Activated CD4-positive, alpha-beta memory T cell treated with anti-CD3 and anti-CD28 coated beads, Interleukin-2, amount 10 ng/mL, durations not matched to agents 7 days and 5 days (primary cell): Measurements from ENCODE around the gene DENND5A. TPM values are rescaled to one million over a fixed set of nuclear protein-coding genes. Genes with fewer than 3 reads are reported as not detected.
"Not testable (repeated sequence)": the region's sequence is repeated elsewhere in the genome, so short reads cannot be mapped to it uniquely, and the experiment has no call there.

Experiments used
- CTCF ChIA-PET: fragments of 350-600 bp; sonication (Branson Sonifier 250); formaldehyde crosslinking; loops from one replicate; lab custom pipeline; 2021; ENCODE audit warnings: antibody characterized with exemption, inconsistent platforms; lab: Charles Lee
- POLR2A ChIA-PET: fragments of 350-600 bp; sonication (Branson Sonifier 250); formaldehyde crosslinking; loops from one replicate; lab custom pipeline; 2021; ENCODE audit warnings: antibody characterized with exemption; lab: Charles Lee
- DNase-seq: peaks from one replicate; pipeline ENCODE4 v3.0.0-alpha.2; 2020
- H3K27ac Mint-ChIP-seq: one replicate; pipeline ENCODE4 v1.8.0; 2021; ENCODE audit warnings: mild to moderate bottlenecking, mixed read lengths
- H3K27me3 Mint-ChIP-seq: one replicate; pipeline ENCODE4 v1.8.0; 2021; ENCODE audit warnings: mixed read lengths
- H3K36me3 Mint-ChIP-seq: one replicate; pipeline ENCODE4 v1.8.0; 2021; ENCODE audit warnings: low read depth, mixed read lengths
- H3K4me1 Mint-ChIP-seq: one replicate; pipeline ENCODE4 v1.8.0; 2021; ENCODE audit warnings: mixed read lengths
- H3K4me3 Mint-ChIP-seq: one replicate; pipeline ENCODE4 v1.8.0; 2021; ENCODE audit warnings: mild to moderate bottlenecking, mixed read lengths
- H3K9me3 Mint-ChIP-seq: one replicate; pipeline ENCODE4 v1.8.0; 2021; ENCODE audit warnings: mixed read lengths
- total RNA-seq, 2 experiments: library from RNA; stranded (reverse); gene quantifications; one replicate each; pipeline ENCODE4 v1.2.3, GENCODE V29; 2021

The DENND5A gene
- total RNA-seq, 2 experiments from 2014 or later: 11.6 to 13.7 TPM

GRCh38 chr11:9207229-9207628 lies 57.9 kb downstream of the DENND5A start:
- ChIA-PET CTCF (no interaction called here), POLR2A (interaction anchor here (0.6 to 1.1 kb wide), 2 partner anchors 156 to 185 kb away, joined by 3 read pairs; no protein-coding TSS in a partner anchor)
- Mint-ChIP-seq H3K27me3 (no peaks in the 10 kb centered on the region), H3K27ac (no peak overlapping the region), H3K4me3 (no peak overlapping the region), H3K9me3 (no peaks in the 10 kb centered on the region), H3K36me3 (no peaks in the 10 kb centered on the region), H3K4me1 (peaks cover 41% of the 10 kb centered on the region)
- no peak for DNase-seq

GRCh38 chr11:9206496-9206895 lies 58.7 kb downstream of the DENND5A start:
- ChIA-PET CTCF (interaction anchor here (0.5 kb wide), 1 partner anchor 62 kb away, joined by 3 read pairs; no protein-coding TSS in a partner anchor), POLR2A (no interaction called here)
- no peak for DNase-seq
- no peaks in the 10 kb centered on the region for H3K9me3 Mint-ChIP-seq
- no peak overlapping the region for H3K27ac Mint-ChIP-seq
- H3K4me1 Mint-ChIP-seq: peaks cover 41% of the 10 kb centered on the region
- H3K27me3 Mint-ChIP-seq: no peaks in the 10 kb centered on the region
- H3K36me3 Mint-ChIP-seq: no peaks in the 10 kb centered on the region
- H3K4me3 Mint-ChIP-seq: no peak overlapping the region

DNA sequence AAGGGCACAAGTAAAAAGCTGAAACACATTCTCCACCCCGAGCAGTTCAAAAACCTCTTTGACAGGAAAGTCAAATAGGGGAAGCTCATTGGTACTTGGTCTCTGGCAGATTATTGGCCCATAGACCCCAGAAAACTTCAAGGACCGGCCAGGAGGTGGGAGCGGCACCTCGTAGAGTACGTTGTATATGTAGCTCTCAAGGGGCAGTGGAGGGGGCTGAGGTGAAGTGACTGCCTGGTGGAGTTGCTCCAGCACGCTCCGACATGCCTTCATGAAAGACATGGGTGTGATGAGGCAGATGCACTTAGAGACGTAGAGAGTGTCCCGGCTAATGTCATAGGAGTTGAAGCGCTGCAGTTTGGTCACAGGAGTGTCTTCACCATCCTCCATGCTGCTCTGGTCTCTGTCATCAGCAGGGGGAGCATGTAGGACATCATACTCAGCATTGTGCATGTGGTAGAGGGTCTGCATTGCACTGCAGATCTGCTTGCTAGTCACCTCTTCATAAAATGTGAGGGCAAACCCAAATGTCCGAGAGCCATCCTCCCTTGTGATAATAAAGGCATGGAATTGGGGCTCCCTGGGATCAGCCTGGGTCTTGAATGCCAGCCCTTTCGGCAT lies 61.3 kb downstream of the DENND5A start:
- H3K27ac Mint-ChIP-seq: no peak overlapping the region
- no peaks in the 10 kb centered on the region for H3K9me3 Mint-ChIP-seq
- peaks cover 18% of the 10 kb centered on the region for H3K4me1 Mint-ChIP-seq
- H3K27me3 Mint-ChIP-seq: no peaks in the 10 kb centered on the region
- CTCF ChIA-PET: interaction anchor here (0.9 to 1.0 kb wide), 2 partner anchors 10 to 66 kb away, joined by 3 to 6 read pairs; no protein-coding TSS in a partner anchor
- no peak overlapping the region for H3K4me3 Mint-ChIP-seq
- no peak for DNase-seq
- POLR2A ChIA-PET: interaction anchor here (1.6 kb wide), 1 partner anchor 61 kb away, joined by 3 read pairs; no protein-coding TSS in a partner anchor
- H3K36me3 Mint-ChIP-seq: no peaks in the 10 kb centered on the region

DNA sequence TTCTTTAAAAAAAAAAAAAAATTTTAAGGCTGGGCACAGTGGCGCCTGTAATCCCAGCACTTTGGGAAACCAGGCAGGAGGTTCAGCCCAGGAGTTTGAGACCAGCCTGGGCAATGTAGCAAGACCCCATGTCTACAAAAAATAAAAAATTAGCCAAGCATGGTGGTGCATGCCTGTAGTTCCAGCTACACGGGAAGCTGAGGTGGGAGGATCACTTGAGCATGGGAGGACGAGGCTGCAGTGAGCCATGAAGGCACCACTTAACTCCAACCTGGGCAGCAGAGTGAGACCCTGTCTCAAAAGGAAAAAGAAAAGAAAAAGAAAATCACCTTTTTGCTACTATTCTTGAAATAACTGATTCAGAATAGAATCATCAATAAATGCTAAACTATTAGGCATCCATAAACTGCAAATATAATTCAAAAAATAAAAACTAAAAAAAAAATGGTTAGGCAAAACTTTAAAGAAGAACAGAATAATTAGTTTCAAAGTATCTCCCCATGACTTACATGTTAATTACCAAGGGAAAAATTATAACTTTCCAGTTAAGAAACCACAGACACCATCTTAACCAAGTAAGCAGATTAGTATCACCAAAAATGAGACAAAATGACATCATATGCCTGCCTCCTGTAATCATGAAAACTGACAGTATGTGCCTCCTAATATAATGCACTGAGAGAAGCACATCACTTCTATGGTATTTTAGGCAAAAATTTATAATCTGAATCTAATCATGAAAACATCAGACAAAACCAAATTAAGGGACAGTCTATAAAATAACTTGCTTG lies 63.6 kb downstream of the DENND5A start:
- CTCF ChIA-PET: no interaction called here

GRCh38 chr11:9200471-9200870 lies 64.7 kb downstream of the DENND5A start:
- Mint-ChIP-seq H3K4me3 (no peak overlapping the region), H3K27ac (no peak overlapping the region), H3K4me1 (peaks cover 11% of the 10 kb centered on the region), H3K36me3 (no peaks in the 10 kb centered on the region), H3K27me3 (no peaks in the 10 kb centered on the region), H3K9me3 (no peaks in the 10 kb centered on the region)
- POLR2A ChIA-PET: interaction anchor here (1.2 kb wide), 1 partner anchor 8 kb away, joined by 3 read pairs; no protein-coding TSS in a partner anchor
- CTCF ChIA-PET: interaction anchor here (1.3 kb wide), 2 partner anchors 9 to 63 kb away, joined by 3 read pairs; no protein-coding TSS in a partner anchor
- DNase-seq: no peak

More for the DNA sequence above, 63.6 kb downstream of the DENND5A start:
- no peaks in the 10 kb centered on the region for H3K27me3 Mint-ChIP-seq
- no peak overlapping the region for H3K27ac Mint-ChIP-seq
- POLR2A ChIA-PET: no interaction called here
- no peak overlapping the region for H3K4me3 Mint-ChIP-seq
- H3K4me1 Mint-ChIP-seq: peaks cover 11% of the 10 kb centered on the region
- no peak for DNase-seq
- no peaks in the 10 kb centered on the region for H3K36me3 Mint-ChIP-seq
- no peaks in the 10 kb centered on the region for H3K9me3 Mint-ChIP-seq

- Mint-ChIP-seq H3K4me3 (no peak overlapping the region), H3K27ac (no peak overlapping the region), H3K36me3 (peaks cover 13% of the 10 kb centered on the region), H3K4me1 (no peaks in the 10 kb centered on the region), H3K27me3 (no peaks in the 10 kb centered on the region), H3K9me3 (peaks cover 5% of the 10 kb centered on the region)
- DNase-seq: no peak
- POLR2A ChIA-PET: no interaction called here
- CTCF ChIA-PET: no interaction called here
These were observed 71.8 kb downstream of the DENND5A start for GRCh38 chr11:9193316-9193715.

DNA sequence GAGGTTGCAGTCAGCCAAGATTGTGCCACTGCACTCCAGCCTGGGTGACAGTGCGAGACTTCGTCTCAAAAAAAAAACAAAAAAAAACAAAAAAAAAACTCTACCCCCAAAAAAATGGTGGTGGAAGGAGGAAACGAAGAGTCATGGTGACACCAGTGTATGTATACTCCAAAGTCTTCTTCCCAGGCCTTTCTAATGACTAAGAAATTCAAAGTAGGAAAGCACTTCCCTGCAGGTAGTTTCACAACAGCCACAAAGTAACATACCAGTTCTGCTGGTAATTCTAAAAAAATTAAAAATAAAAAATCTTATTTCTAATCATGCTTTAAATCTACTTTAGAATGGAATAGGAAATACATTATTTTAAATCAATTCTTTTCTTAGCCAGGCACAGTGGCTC lies 72.6 kb downstream of the DENND5A start:
- CTCF ChIA-PET: no interaction called here
- Mint-ChIP-seq H3K36me3 (peaks cover 18% of the 10 kb centered on the region), H3K4me3 (no peak overlapping the region)

GRCh38 chr11:9190326-9191016 lies 74.7 kb downstream of the DENND5A start:
- DNase-seq, H3K4me3 Mint-ChIP-seq, H3K27ac Mint-ChIP-seq, H3K27me3 Mint-ChIP-seq, H3K9me3 Mint-ChIP-seq, H3K4me1 Mint-ChIP-seq, POLR2A ChIA-PET: not testable (repeated sequence)
- peaks cover 18% of the 10 kb centered on the region for H3K36me3 Mint-ChIP-seq
- CTCF ChIA-PET: interaction anchor here (1.7 kb wide), 1 partner anchor 316 kb away, joined by 5 read pairs; no protein-coding TSS in a partner anchor

More for the DNA sequence above, 72.6 kb downstream of the DENND5A start:
- POLR2A ChIA-PET: no interaction called here
- no peak overlapping the region for H3K27ac Mint-ChIP-seq
- H3K27me3 Mint-ChIP-seq: no peaks in the 10 kb centered on the region
- no peak for DNase-seq
- no peaks in the 10 kb centered on the region for H3K4me1 Mint-ChIP-seq
- peaks cover 5% of the 10 kb centered on the region for H3K9me3 Mint-ChIP-seq

DNA sequence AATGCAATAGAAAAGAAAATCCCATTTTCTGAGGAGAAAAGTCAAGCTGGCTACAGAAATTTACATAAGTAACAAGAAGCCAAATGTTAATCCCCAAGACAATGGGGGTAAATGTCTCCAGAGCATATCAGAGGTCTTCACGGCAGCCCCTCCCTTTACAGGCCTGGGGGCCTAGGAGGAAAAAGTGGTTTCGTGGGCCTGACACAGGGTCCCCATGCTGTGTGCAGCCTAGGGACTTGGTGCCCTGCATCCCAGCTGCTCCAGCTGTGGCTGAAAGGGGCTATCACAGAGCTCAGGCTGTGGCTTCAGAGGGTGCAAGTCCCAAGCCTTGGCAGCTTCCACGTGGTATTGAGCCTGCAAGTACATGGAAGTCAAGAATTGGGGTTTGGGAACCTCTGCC lies 76.3 kb downstream of the DENND5A start:
- H3K27ac Mint-ChIP-seq, H3K9me3 Mint-ChIP-seq, DNase-seq, H3K4me3 Mint-ChIP-seq, CTCF ChIA-PET, H3K4me1 Mint-ChIP-seq, POLR2A ChIA-PET, H3K27me3 Mint-ChIP-seq: not testable (repeated sequence)
- peaks cover 18% of the 10 kb centered on the region for H3K36me3 Mint-ChIP-seq

DNA sequence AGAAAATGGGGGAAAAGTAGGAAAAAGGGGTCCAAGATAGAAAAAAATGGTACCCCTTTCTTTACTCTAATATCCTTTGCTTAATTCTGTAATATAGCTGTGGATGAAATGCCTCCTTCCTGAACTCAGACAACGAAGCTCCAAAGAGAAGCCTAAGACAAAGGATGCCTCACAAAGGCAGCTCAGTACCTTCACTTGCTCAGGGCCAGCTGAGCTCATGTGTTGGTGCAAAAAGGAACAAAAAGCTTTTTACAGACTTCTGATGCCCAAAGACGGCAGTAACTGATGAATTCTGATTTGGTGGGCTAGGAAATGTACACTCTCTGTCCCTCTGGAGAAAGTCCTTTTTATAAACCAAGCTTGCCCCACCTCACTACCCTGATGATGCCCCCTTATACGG lies 77.5 kb downstream of the DENND5A start:
- Mint-ChIP-seq H3K4me1 (no peaks in the 10 kb centered on the region), H3K27ac (no peak overlapping the region), H3K36me3 (peaks cover 14% of the 10 kb centered on the region), H3K9me3 (peaks cover 5% of the 10 kb centered on the region), H3K27me3 (no peaks in the 10 kb centered on the region), H3K4me3 (no peak overlapping the region)
- CTCF ChIA-PET: interaction anchor here (0.7 kb wide), 1 partner anchor 347 kb away, joined by 3 read pairs; no protein-coding TSS in a partner anchor
- no peak for DNase-seq
- POLR2A ChIA-PET: no interaction called here

- Mint-ChIP-seq H3K36me3 (peaks cover 9% of the 10 kb centered on the region), H3K9me3 (no peaks in the 10 kb centered on the region), H3K27ac (no peak overlapping the region), H3K27me3 (no peaks in the 10 kb centered on the region), H3K4me1 (peaks cover 2% of the 10 kb centered on the region), H3K4me3 (no peak overlapping the region)
- POLR2A ChIA-PET: no interaction called here
- CTCF ChIA-PET: no interaction called here
- DNase-seq: no peak
These were observed 80.6 kb downstream of the DENND5A start for GRCh38 chr11:9184516-9184915.

DNA sequence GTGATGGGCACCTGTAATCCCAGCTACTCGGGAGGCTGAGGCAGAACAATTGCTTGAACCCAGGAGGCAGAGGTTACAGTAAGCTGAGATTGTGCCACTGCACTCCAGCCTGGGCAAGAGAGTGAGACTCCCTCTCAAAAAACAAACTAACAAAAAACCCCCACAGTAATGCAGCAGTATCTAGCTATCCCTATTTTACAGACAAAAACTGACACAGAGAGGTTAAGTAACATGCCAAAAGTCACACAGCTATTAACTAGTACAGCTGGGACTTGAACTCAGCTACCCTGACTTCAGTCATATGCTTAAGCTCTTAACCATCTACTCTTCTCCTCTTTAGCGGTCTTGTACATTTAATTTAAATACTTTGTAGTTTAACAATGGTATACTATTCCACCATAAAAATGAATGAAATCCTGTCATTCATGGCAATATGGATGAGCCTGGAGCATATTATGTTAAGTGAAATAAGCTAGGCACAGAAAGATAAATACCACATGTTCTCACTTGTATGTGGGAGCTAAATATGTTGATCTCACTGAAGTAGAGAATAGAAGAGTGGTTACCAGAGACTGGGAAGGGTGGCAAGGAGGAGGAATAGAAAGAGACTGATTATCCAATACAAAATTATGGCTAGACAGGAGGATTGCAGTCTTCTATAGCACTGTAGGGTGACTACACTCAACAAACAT lies 82.8 kb downstream of the DENND5A start:
- peaks cover 2% of the 10 kb centered on the region for H3K4me1 Mint-ChIP-seq
- no peak overlapping the region for H3K4me3 Mint-ChIP-seq
- no peaks in the 10 kb centered on the region for H3K9me3 Mint-ChIP-seq
- no peak overlapping the region for H3K27ac Mint-ChIP-seq
- no peak for DNase-seq
- H3K36me3 Mint-ChIP-seq: peaks cover 3% of the 10 kb centered on the region
- CTCF ChIA-PET: no interaction called here
- POLR2A ChIA-PET: interaction anchor here (0.8 kb wide), 1 partner anchor 49 kb away, joined by 4 read pairs; no protein-coding TSS in a partner anchor
- H3K27me3 Mint-ChIP-seq: no peaks in the 10 kb centered on the region
